ENCODE results near the gene POU2F1.

POU2F1 gene

DNA sequence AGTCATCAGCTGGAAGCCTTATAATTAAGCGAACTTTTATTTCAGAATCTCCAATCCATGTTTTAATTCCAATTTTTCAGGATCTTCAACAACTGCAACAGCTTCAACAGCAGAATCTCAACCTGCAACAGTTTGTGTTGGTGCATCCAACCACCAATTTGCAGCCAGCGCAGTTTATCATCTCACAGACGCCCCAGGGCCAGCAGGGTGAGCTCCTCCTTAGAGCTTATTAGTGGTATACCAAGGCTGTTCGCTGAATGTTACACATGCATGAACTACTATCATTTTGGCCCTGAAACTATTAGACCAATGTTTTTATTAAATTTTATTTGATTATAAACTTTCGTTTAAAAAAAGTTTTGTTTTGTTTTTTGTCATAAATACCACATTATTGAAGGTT, 155.3 kb downstream of the POU2F1 start:
- Histone ChIP-seq H2BK120ac (ENCODE audit: low read depth, low read length) (no peak overlapping the region), H3K23ac (ENCODE audit: low read depth, low read length, poor library complexity) (no peak overlapping the region), H3K4me3 (ENCODE audit: low read length in 2 of 2) (no peak overlapping the region), H3K9me3 (replicated peaks in 1 of 2; ENCODE audit: control insufficient read depth in 2 of 2, insufficient read depth in 1 of 2, low read depth in 1 of 2, low read length in 2 of 2) (no peaks in the 10 kb centered on the region), H2BK15ac (ENCODE audit: low read length) (no peak overlapping the region), H3K4me1 (ENCODE audit: control insufficient read depth in 2 of 2, insufficient read depth in 1 of 2, low read depth in 1 of 2, low read length in 2 of 2) (peaks cover 0 to 2% of the 10 kb centered on the region in 2 donors), H4K8ac (ENCODE audit: low read depth, low read length) (no peak overlapping the region), H3K27ac (replicated peaks; ENCODE audit: low read length) (no peak overlapping the region), H4K91ac (ENCODE audit: low read depth, low read length, poor library complexity) (no peak overlapping the region), H3K18ac (ENCODE audit: low read length) (no peak overlapping the region), H2AK5ac (ENCODE audit: low read depth, low read length) (no peak overlapping the region), H3K36me3 (replicated peaks in 1 of 2; ENCODE audit: control insufficient read depth in 2 of 2, insufficient read depth in 2 of 2, low read length in 2 of 2) (peaks cover 4 to 44% of the 10 kb centered on the region in 2 donors), H2AFZ (ENCODE audit: low read length) (no peak overlapping the region), H3K9ac (ENCODE audit: low read depth, low read length, poor library complexity) (no peak overlapping the region), H3K79me1 (ENCODE audit: low read depth, low read length) (no peaks in the 10 kb centered on the region), H2BK5ac (ENCODE audit: low read length) (no peak overlapping the region), H3K4ac (ENCODE audit: low read length) (no peak overlapping the region), H3K4me2 (ENCODE audit: insufficient read depth, low read length, poor library complexity, severe bottlenecking) (no peak overlapping the region), H3K27me3 (ENCODE audit: control insufficient read depth in 3 of 3, insufficient read depth in 3 of 3, low read depth in 1 of 3, low read length in 3 of 3) (no peaks in the 10 kb centered on the region), H2BK12ac (ENCODE audit: low read length) (no peak overlapping the region), H3K14ac (ENCODE audit: low read length) (no peak overlapping the region)
- no peak for DNase-seq (ENCODE audit: low spot score)
- no CpG with 5 or more reads among the region's 5 CpGs for WGBS, 2 donors (ENCODE audit: extremely low coverage in 2 of 2, insufficient read length in 2 of 2, insufficient replicate concordance in 1 of 2)

GRCh38 chr1:167387251-167387910, 166.7 kb downstream of the POU2F1 start:
- Histone ChIP-seq H3K27me3 (ENCODE audit: control insufficient read depth in 3 of 3, insufficient read depth in 3 of 3, low read depth in 1 of 3, low read length in 3 of 3) (no peaks in the 10 kb centered on the region), H3K4ac (ENCODE audit: low read length) (no peak overlapping the region), H2BK15ac (ENCODE audit: low read length) (no peak overlapping the region), H2BK12ac (ENCODE audit: low read length) (no peak overlapping the region), H4K8ac (ENCODE audit: low read depth, low read length) (no peak overlapping the region), H3K9me3 (replicated peaks in 1 of 2; ENCODE audit: control insufficient read depth in 2 of 2, insufficient read depth in 1 of 2, low read depth in 1 of 2, low read length in 2 of 2) (no peaks in the 10 kb centered on the region), H3K9ac (ENCODE audit: low read depth, low read length, poor library complexity) (no peak overlapping the region), H3K14ac (ENCODE audit: low read length) (no peak overlapping the region), H3K23ac (ENCODE audit: low read depth, low read length, poor library complexity) (no peak overlapping the region), H4K91ac (ENCODE audit: low read depth, low read length, poor library complexity) (no peak overlapping the region), H3K4me2 (ENCODE audit: insufficient read depth, low read length, poor library complexity, severe bottlenecking) (no peak overlapping the region), H2AFZ (ENCODE audit: low read length) (no peak overlapping the region), H3K79me1 (ENCODE audit: low read depth, low read length) (no peaks in the 10 kb centered on the region), H3K36me3 (replicated peaks in 1 of 2; ENCODE audit: control insufficient read depth in 2 of 2, insufficient read depth in 2 of 2, low read length in 2 of 2) (peaks cover 9 to 64% of the 10 kb centered on the region in 2 donors), H3K4me3 (ENCODE audit: low read length in 2 of 2) (no peak overlapping the region), H3K4me1 (ENCODE audit: control insufficient read depth in 2 of 2, insufficient read depth in 1 of 2, low read depth in 1 of 2, low read length in 2 of 2) (no peaks in the 10 kb centered on the region), H3K27ac (replicated peaks; ENCODE audit: low read length) (no peak overlapping the region), H2BK120ac (ENCODE audit: low read depth, low read length) (no peak overlapping the region), H2AK5ac (ENCODE audit: low read depth, low read length) (no peak overlapping the region), H2BK5ac (ENCODE audit: low read length) (no peak overlapping the region), H3K18ac (ENCODE audit: low read length) (no peak overlapping the region)
- no CpG with 5 or more reads among the region's 7 CpGs for WGBS, 2 donors (ENCODE audit: extremely low coverage in 2 of 2, insufficient read length in 2 of 2, insufficient replicate concordance in 1 of 2)
- no peak for DNase-seq (ENCODE audit: low spot score)

DNA sequence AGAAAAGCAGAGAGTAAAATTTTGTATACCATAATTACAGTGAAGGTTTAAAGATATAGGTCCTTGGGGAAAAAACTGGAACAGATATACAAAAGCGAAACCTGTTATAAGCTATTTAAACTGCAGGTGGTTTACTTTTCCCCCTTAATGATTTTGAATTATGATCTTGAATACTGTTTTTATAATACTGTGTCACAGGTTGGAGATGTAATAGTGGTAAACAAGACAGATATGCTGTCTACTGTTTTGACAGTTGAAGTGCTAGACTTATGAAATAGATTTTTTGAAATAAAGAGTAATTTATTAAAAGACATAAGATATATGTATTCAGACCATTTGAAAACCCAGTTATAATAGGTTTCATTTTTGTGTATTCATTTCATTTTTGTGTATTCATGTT, 168.3 kb downstream of the POU2F1 start:
- no CpG with 5 or more reads among the region's 1 CpG for WGBS, 2 donors (ENCODE audit: extremely low coverage in 2 of 2, insufficient read length in 2 of 2, insufficient replicate concordance in 1 of 2)
- Histone ChIP-seq H3K9me3 (replicated peaks in 1 of 2; ENCODE audit: control insufficient read depth in 2 of 2, insufficient read depth in 1 of 2, low read depth in 1 of 2, low read length in 2 of 2) (no peaks in the 10 kb centered on the region), H2BK12ac (ENCODE audit: low read length) (no peak overlapping the region), H3K14ac (ENCODE audit: low read length) (no peak overlapping the region), H4K8ac (ENCODE audit: low read depth, low read length) (no peak overlapping the region), H3K27ac (replicated peaks; ENCODE audit: low read length) (no peak overlapping the region), H2BK15ac (ENCODE audit: low read length) (no peak overlapping the region), H3K27me3 (ENCODE audit: control insufficient read depth in 3 of 3, insufficient read depth in 3 of 3, low read depth in 1 of 3, low read length in 3 of 3) (no peaks in the 10 kb centered on the region), H3K36me3 (replicated peaks in 1 of 2; ENCODE audit: control insufficient read depth in 2 of 2, insufficient read depth in 2 of 2, low read length in 2 of 2) (peaks cover 9 to 59% of the 10 kb centered on the region in 2 donors), H3K79me1 (ENCODE audit: low read depth, low read length) (no peaks in the 10 kb centered on the region), H3K4me1 (ENCODE audit: control insufficient read depth in 2 of 2, insufficient read depth in 1 of 2, low read depth in 1 of 2, low read length in 2 of 2) (no peaks in the 10 kb centered on the region), H2BK120ac (ENCODE audit: low read depth, low read length) (no peak overlapping the region), H2AFZ (ENCODE audit: low read length) (no peak overlapping the region), H3K4ac (ENCODE audit: low read length) (no peak overlapping the region), H2AK5ac (ENCODE audit: low read depth, low read length) (no peak overlapping the region), H3K18ac (ENCODE audit: low read length) (no peak overlapping the region), H2BK5ac (ENCODE audit: low read length) (no peak overlapping the region), H4K91ac (ENCODE audit: low read depth, low read length, poor library complexity) (no peak overlapping the region), H3K4me3 (ENCODE audit: low read length in 2 of 2) (no peak overlapping the region), H3K9ac (ENCODE audit: low read depth, low read length, poor library complexity) (no peak overlapping the region), H3K4me2 (ENCODE audit: insufficient read depth, low read length, poor library complexity, severe bottlenecking) (no peak overlapping the region), H3K23ac (ENCODE audit: low read depth, low read length, poor library complexity) (no peak overlapping the region)
- no peak for DNase-seq (ENCODE audit: low spot score)

GRCh38 chr1:167392200-167392696, 171.6 kb downstream of the POU2F1 start:
- H3K4ac ChIP-seq (ENCODE audit: low read length): no peak overlapping the region
- no peaks in the 10 kb centered on the region for H3K9me3 ChIP-seq (replicated peaks in 1 of 2; ENCODE audit: control insufficient read depth in 2 of 2, insufficient read depth in 1 of 2, low read depth in 1 of 2, low read length in 2 of 2)
- H2BK15ac ChIP-seq (ENCODE audit: low read length): no peak overlapping the region
- no peak overlapping the region for H4K8ac ChIP-seq (ENCODE audit: low read depth, low read length)
- DNase-seq (ENCODE audit: low spot score): no peak
- H3K9ac ChIP-seq (ENCODE audit: low read depth, low read length, poor library complexity): no peak overlapping the region
- no peaks in the 10 kb centered on the region for H3K79me1 ChIP-seq (ENCODE audit: low read depth, low read length)
- H4K91ac ChIP-seq (ENCODE audit: low read depth, low read length, poor library complexity): no peak overlapping the region
- no peaks in the 10 kb centered on the region for H3K27me3 ChIP-seq (ENCODE audit: control insufficient read depth in 3 of 3, insufficient read depth in 3 of 3, low read depth in 1 of 3, low read length in 3 of 3)
- H2BK12ac ChIP-seq (ENCODE audit: low read length): no peak overlapping the region
- no peak overlapping the region for H3K14ac ChIP-seq (ENCODE audit: low read length)
- no peak overlapping the region for H3K4me3 ChIP-seq (ENCODE audit: low read length in 2 of 2)
- no peak overlapping the region for H2BK120ac ChIP-seq (ENCODE audit: low read depth, low read length)
- H3K23ac ChIP-seq (ENCODE audit: low read depth, low read length, poor library complexity): no peak overlapping the region
- peaks cover 7 to 38% of the 10 kb centered on the region in 2 donors for H3K36me3 ChIP-seq (replicated peaks in 1 of 2; ENCODE audit: control insufficient read depth in 2 of 2, insufficient read depth in 2 of 2, low read length in 2 of 2)
- H2AK5ac ChIP-seq (ENCODE audit: low read depth, low read length): no peak overlapping the region
- H3K4me1 ChIP-seq (ENCODE audit: control insufficient read depth in 2 of 2, insufficient read depth in 1 of 2, low read depth in 1 of 2, low read length in 2 of 2): no peaks in the 10 kb centered on the region
- no peak overlapping the region for H2BK5ac ChIP-seq (ENCODE audit: low read length)
- no peak overlapping the region for H3K27ac ChIP-seq (replicated peaks; ENCODE audit: low read length)
- H3K4me2 ChIP-seq (ENCODE audit: insufficient read depth, low read length, poor library complexity, severe bottlenecking): no peak overlapping the region
- WGBS, 2 donors (ENCODE audit: extremely low coverage in 2 of 2, insufficient read length in 2 of 2, insufficient replicate concordance in 1 of 2): no CpG with 5 or more reads among the region's 7 CpGs
- no peak overlapping the region for H3K18ac ChIP-seq (ENCODE audit: low read length)
- H2AFZ ChIP-seq (ENCODE audit: low read length): no peak overlapping the region
